H1 (cell line): ENCODE results near the gene GRAMD2A. TPM values are rescaled to one million over a fixed set of nuclear protein-coding genes. Genes with fewer than 3 reads are reported as not detected.

Experiments used
- CTCF ChIA-PET: fragments of 300-600 bp; sonication (Branson Sonifier 250); formaldehyde crosslinking; loops from one replicate; lab custom pipeline; 2021; ENCODE audit not compliant: partially characterized antibody; lab: Charles Lee
- POLR2A ChIA-PET: fragments of 300-600 bp; sonication (Branson Sonifier 250); formaldehyde crosslinking; loops from one replicate; lab custom pipeline; 2021; ENCODE audit warnings: inconsistent platforms; ENCODE audit not compliant: partially characterized antibody; lab: Charles Lee
- DNase-seq, 2 experiments: peaks; one replicate each; pipeline versions ENCODE4 v3.0.0 to v3.0.0-alpha.2; 2010 to 2022; ENCODE audit warnings: low spot score in 2 of 2, low read depth in 1 of 2, mixed read lengths in 1 of 2
- FAIRE-seq: peaks from 2 replicates; lab custom pipeline; 2011; peaks lifted over from hg19 to GRCh38; lab: Jason Lieb, UNC
- H2AFZ ChIP-seq: 2 replicates; pipeline ENCODE4 v1.8.1; 2012; ENCODE audit warnings: low read length, inconsistent platforms
- H2AK5ac ChIP-seq: 2 replicates; pipeline ENCODE4 v1.6.1; 2013; ENCODE audit warnings: low read depth, low read length
- H2BK120ac ChIP-seq: replicated peaks from 2 replicates; pipeline ENCODE3; 2013; ENCODE audit warnings: low read depth, low read length, inconsistent platforms
- H2BK12ac ChIP-seq: 2 replicates; pipeline ENCODE4 v1.6.1; 2013; ENCODE audit warnings: low read depth, low read length
- H2BK15ac ChIP-seq: 2 replicates; pipeline ENCODE4 v1.6.1; 2013; ENCODE audit warnings: low read length
- H2BK20ac ChIP-seq: 2 replicates; pipeline ENCODE4 v1.6.1; 2013; ENCODE audit warnings: low read length
- H2BK5ac ChIP-seq: 2 replicates; pipeline ENCODE4 v1.6.1; 2013; ENCODE audit warnings: low read depth, low read length
- H3K14ac ChIP-seq: 2 replicates; pipeline ENCODE4 v1.6.1; 2013; ENCODE audit warnings: inconsistent platforms; ENCODE audit not compliant: insufficient read length
- H3K18ac ChIP-seq: 2 replicates; pipeline ENCODE4 v1.6.1; 2013; ENCODE audit warnings: low read length; ENCODE audit errors: extremely low read depth
- H3K23ac ChIP-seq: 2 replicates; pipeline ENCODE4 v1.6.1; 2013; ENCODE audit warnings: inconsistent platforms; ENCODE audit not compliant: insufficient read length
- H3K23me2 ChIP-seq: 2 replicates; pipeline ENCODE4 v1.6.1; 2013; ENCODE audit warnings: low read depth, low read length
- H3K27ac ChIP-seq: 2 replicates; pipeline ENCODE4 v1.6.1; 2011; ENCODE audit warnings: low read depth, low read length, inconsistent platforms
- H3K27me3 ChIP-seq, 4 experiments: replicated peaks in 1 of 4; 1 replicate in 1 of 4; 2 replicates in 3 of 4; pipeline versions ENCODE4 v1.6.1 to v1.8.1; 2011 to 2013; ENCODE audit warnings: low read length in 3 of 4, mild to moderate bottlenecking in 3 of 4, inconsistent platforms in 2 of 4, mixed read lengths in 2 of 4, moderate library complexity in 1 of 4; ENCODE audit not compliant: control insufficient read depth in 3 of 4, insufficient read depth in 3 of 4; ENCODE audit errors: extremely low read depth in 1 of 4
- H3K36me3 ChIP-seq, 4 experiments: 2 replicates each; pipeline versions ENCODE4 v1.6.1 to v1.8.1; 2011 to 2013; ENCODE audit warnings: mild to moderate bottlenecking in 4 of 4, low read length in 3 of 4, moderate library complexity in 2 of 4, control low read depth in 1 of 4, inconsistent platforms in 1 of 4; ENCODE audit not compliant: insufficient read depth in 4 of 4, control insufficient read depth in 2 of 4
- H3K4ac ChIP-seq: replicated peaks from 2 replicates; pipeline ENCODE3; 2013; ENCODE audit warnings: low read length, low read depth, mixed read lengths, inconsistent platforms; ENCODE audit not compliant: insufficient read length
- H3K4me1 ChIP-seq, 4 experiments: replicated peaks in 1 of 4; 1 replicate in 1 of 4; 2 replicates in 3 of 4; pipeline versions ENCODE4 v1.6.1 to v1.8.1; 2011 to 2013; ENCODE audit warnings: low read length in 3 of 4, inconsistent platforms in 2 of 4, mixed read lengths in 1 of 4; ENCODE audit not compliant: insufficient read depth in 4 of 4, control insufficient read depth in 3 of 4
- H3K4me2 ChIP-seq, 2 experiments: 2 replicates each; pipeline versions ENCODE4 v1.6.1 to v1.8.1; 2011 to 2013; ENCODE audit warnings: low read depth in 2 of 2, low read length in 2 of 2, control low read depth in 1 of 2, inconsistent platforms in 1 of 2, mild to moderate bottlenecking in 1 of 2; ENCODE audit not compliant: insufficient read depth in 1 of 2
- H3K4me3 ChIP-seq, 4 experiments: fragments of 200-600, 300-600 bp in 1 of 4; sonication (generic), shearing (Covaris generic), sonication (Bioruptor Twin) in 1 of 4; 2 replicates each; pipeline versions ENCODE4 v1.5.1 to v1.8.1; 2011 to 2016; ENCODE audit warnings: low read length in 4 of 4, low read depth in 3 of 4, control low read depth in 2 of 4, inconsistent platforms in 2 of 4, mild to moderate bottlenecking in 2 of 4, mixed read lengths in 1 of 4, moderate library complexity in 1 of 4; ENCODE audit not compliant: insufficient read depth in 2 of 4; ENCODE audit errors: extremely low read depth in 1 of 4
- H3K56ac ChIP-seq: replicated peaks from 2 replicates; pipeline ENCODE3; 2013; ENCODE audit warnings: low read depth, mild to moderate bottlenecking, mixed read lengths, low read length, inconsistent platforms; ENCODE audit not compliant: insufficient read length
- H3K79me1 ChIP-seq: 2 replicates; pipeline ENCODE4 v1.6.1; 2013; ENCODE audit warnings: low read depth, low read length, control low read depth
- H3K79me2 ChIP-seq, 2 experiments: 2 replicates each; pipeline versions ENCODE4 v1.6.1 to v1.8.1; 2012 to 2013; ENCODE audit warnings: low read length in 2 of 2, mild to moderate bottlenecking in 2 of 2, inconsistent platforms in 1 of 2; ENCODE audit not compliant: insufficient read depth in 2 of 2, control insufficient read depth in 1 of 2
- H3K9ac ChIP-seq, 4 experiments: replicated peaks in 1 of 4; 1 replicate in 1 of 4; 2 replicates in 3 of 4; pipeline versions ENCODE4 v1.6.1 to v1.8.1; 2011 to 2013; ENCODE audit warnings: low read depth in 3 of 4, low read length in 3 of 4, control low read depth in 2 of 4, mild to moderate bottlenecking in 2 of 4, moderate library complexity in 2 of 4, inconsistent platforms in 1 of 4; ENCODE audit errors: extremely low read depth in 1 of 4
- H3K9me3 ChIP-seq, 2 experiments: 2 replicates each; pipeline versions ENCODE4 v1.6.1 to v1.8.1; 2012 to 2013; ENCODE audit warnings: mild to moderate bottlenecking in 2 of 2, moderate library complexity in 2 of 2, control low read depth in 1 of 2, inconsistent platforms in 1 of 2, low read depth in 1 of 2, low read length in 1 of 2, mixed read lengths in 1 of 2; ENCODE audit not compliant: insufficient read depth in 2 of 2
- H4K20me1 ChIP-seq, 2 experiments: replicated peaks in 1 of 2; 2 replicates each; pipeline versions ENCODE3 to v1.8.1; 2011 to 2013; ENCODE audit warnings: inconsistent platforms in 2 of 2, low read length in 2 of 2, mild to moderate bottlenecking in 1 of 2; ENCODE audit not compliant: insufficient read depth in 2 of 2, control insufficient read depth in 1 of 2
- H4K5ac ChIP-seq: 2 replicates; pipeline ENCODE4 v1.6.1; 2013; ENCODE audit warnings: low read length, low read depth, mixed read lengths, inconsistent platforms; ENCODE audit not compliant: insufficient read length
- H4K8ac ChIP-seq: 2 replicates; pipeline ENCODE4 v1.8.0; 2013; ENCODE audit warnings: mild to moderate bottlenecking, moderate library complexity, low read length, inconsistent platforms; ENCODE audit not compliant: insufficient read depth; ENCODE audit errors: extremely low read depth
- H4K91ac ChIP-seq: replicated peaks from 2 replicates; pipeline ENCODE3; 2013; ENCODE audit warnings: low read length, mixed read lengths, inconsistent platforms; ENCODE audit not compliant: insufficient read length
- GTF2F1 ChIP-seq: IDR thresholded peaks from 2 replicates; pipeline ENCODE4 v1.6.1; 2012; ENCODE audit warnings: low read depth, low read length, improper control_type of control experiment, borderline replicate concordance
- JUN ChIP-seq: IDR thresholded peaks from 2 replicates; pipeline ENCODE4 v1.6.1; 2011; ENCODE audit warnings: low read depth, mild to moderate bottlenecking, improper control_type of control experiment, low read length
- RXRA ChIP-seq: IDR thresholded peaks from 2 replicates; pipeline ENCODE4 v1.6.1; 2011; ENCODE audit warnings: low read depth, mild to moderate bottlenecking, low read length, moderate library complexity; ENCODE audit not compliant: insufficient read depth
- WGBS, 2 experiments: shearing (Covaris generic) in 1 of 2; methylation state at CpG; one replicate each; pipeline versions ENCODE4 v1.1.6 to v1.1.7; 2013 to 2015; ENCODE audit warnings: low lambda C conversion rate in 2 of 2, mixed read lengths in 2 of 2, inconsistent platforms in 1 of 2, low coverage in 1 of 2, missing lambda C conversion rate in 1 of 2; ENCODE audit not compliant: insufficient replicate concordance in 2 of 2, insufficient coverage in 1 of 2, insufficient read length in 1 of 2; ENCODE audit errors: extremely low coverage in 1 of 2, missing lambda C conversion rate in 1 of 2; 5-methylcytosine and 5-hydroxymethylcytosine counted together
- polyA plus RNA-seq, 7 experiments: library from polyadenylated mRNA; depleted of rRNA in 3 of 7; stranded (reverse) in 5 of 7; unstranded in 2 of 7; fragments of >200 nt in 5 of 7; fragments of 200-250 nt in 2 of 7; gene quantifications; 1 replicate in 5 of 7; 2 replicates in 1 of 7; 4 replicates in 1 of 7; pipeline versions ENCODE4 v1.2.1 to v1.2.3, GENCODE V29; 2011 to 2013; ENCODE audit warnings: missing spikeins in 2 of 7, mixed read lengths in 2 of 7
- total RNA-seq: library from RNA; stranded (reverse); fragmentation: NEBNext Ultra II Directional; extraction: Animal tissue kit (Norgen Biotek cat#: 25700); gene quantifications from 2 replicates; pipeline ENCODE4 v1.2.1, GENCODE V29; 2021

Gene GRAMD2A
- total and polyA plus RNA-seq, 2 of the 8 experiments (the other 6 are each of a cell fraction or from before 2014, with no cell fraction given): 0.57 to 1.5 TPM

DNA sequence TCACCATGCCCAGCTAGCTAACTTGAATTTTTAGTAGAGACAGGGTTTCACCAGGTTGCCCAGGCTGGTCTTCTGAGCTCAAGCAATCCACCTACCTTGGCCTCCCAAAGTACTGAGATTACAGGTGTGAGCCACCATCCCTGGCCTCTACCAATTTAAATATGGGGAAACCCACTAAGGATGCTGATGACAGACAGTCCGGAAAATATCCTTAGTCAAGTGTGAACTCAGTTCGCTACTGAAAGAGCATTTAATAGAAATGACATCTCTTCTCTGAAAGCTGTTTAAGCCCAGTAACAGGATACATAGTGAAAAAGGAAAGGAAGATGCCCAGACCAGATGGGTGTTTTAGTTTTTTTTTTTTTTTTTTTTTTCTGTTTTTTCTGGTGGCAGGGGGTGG lies 7.7 kb upstream of the GRAMD2A start:
- Histone ChIP-seq H3K23ac (no peak overlapping the region), H3K79me1 (peaks cover 5% of the 10 kb centered on the region), H3K4ac (no peak overlapping the region), H3K27me3 (no peaks in the 10 kb centered on the region), H2BK12ac (no peak overlapping the region), H4K91ac (no peak overlapping the region), H3K9me3 (no peaks in the 10 kb centered on the region), H3K9ac (no peak overlapping the region), H3K4me1 (no peaks in the 10 kb centered on the region), H3K27ac (no peak overlapping the region), H2AFZ (no peak overlapping the region), H2BK120ac (no peak overlapping the region), H4K8ac (no peak overlapping the region), H3K56ac (no peak overlapping the region), H2AK5ac (no peak overlapping the region), H3K4me3 (no peak overlapping the region), H4K5ac (no peak overlapping the region), H3K4me2 (no peak overlapping the region), H3K79me2 (no peaks in the 10 kb centered on the region; a peak in 1 of 4 replicates), H3K18ac (no peak overlapping the region), H2BK20ac (no peak overlapping the region), H2BK15ac (no peak overlapping the region), H3K14ac (no peak overlapping the region), H2BK5ac (no peak overlapping the region), H4K20me1 (peaks cover 24 to 31% of the 10 kb centered on the region in 2 experiments), H3K23me2 (no peaks in the 10 kb centered on the region), H3K36me3 (peaks cover 70 to 100% (median 94%) of the 10 kb centered on the region in 4 experiments)
- CTCF ChIA-PET: interaction anchor here (1.7 kb wide), 1 partner anchor 12 kb away, joined by 4 read pairs; no protein-coding TSS in a partner anchor
- POLR2A ChIA-PET: interaction anchor here (0.6 to 1.7 kb wide), 3 partner anchors 12 to 33 kb away, joined by 3 to 7 read pairs (median 5); no protein-coding TSS in a partner anchor
- DNase-seq: no peak
- TF ChIP-seq GTF2F1 (no peak), RXRA (no peak), JUN (no peak)
- FAIRE-seq: no peak
- WGBS, 2 experiments: 91% methylated on average over 2 of the region's 2 CpGs; no CpG with 5 or more reads in 1 of the 2 experiments
